C4-2B (cell line): ENCODE data around the gene EVC2.

Source experiments
- ZFX ChIP-seq: fragments of 450-650 bp; IDR thresholded peaks from 2 replicates; pipeline ENCODE4 v1.6.1; 2017
- TF ChIP-seq, protein P1 (sequence below): fragments of 450-650 bp; conservative IDR thresholded peaks from 2 replicates; pipeline ENCODE4 v1.5.1; 2017; ENCODE audit warnings: mild to moderate bottlenecking

DNA sequence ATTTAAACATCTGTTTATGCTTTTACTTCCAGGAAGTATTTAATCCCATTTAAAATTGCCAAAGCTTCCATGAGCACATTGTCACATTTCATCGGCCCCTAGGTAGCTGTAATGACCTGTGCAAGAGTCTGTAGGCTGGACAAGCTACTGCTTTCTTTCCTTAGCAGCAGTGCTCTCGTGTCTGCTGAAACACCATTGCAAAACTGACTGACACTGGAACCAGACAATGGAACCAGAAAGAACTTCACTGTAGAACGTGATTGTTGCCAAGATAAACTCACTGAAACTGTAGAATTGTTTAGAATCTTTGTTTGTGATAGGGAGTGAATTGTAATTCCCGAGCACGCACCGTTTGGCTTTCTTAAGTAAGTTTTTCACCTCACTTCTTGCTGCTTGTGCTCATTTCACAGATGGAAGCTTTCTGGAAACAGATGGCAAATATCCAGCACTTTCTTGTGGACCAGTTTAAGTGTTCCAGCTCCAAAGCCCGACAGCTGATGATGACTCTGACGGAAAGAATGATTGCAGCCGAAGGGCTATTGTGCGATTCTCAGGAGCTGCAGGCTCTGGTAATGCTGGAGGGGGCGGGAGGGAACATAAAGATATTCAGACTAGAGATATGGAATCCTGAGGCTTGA, 39.5 kb upstream of the EVC2 start:
- TF ChIP-seq, protein P1, sequence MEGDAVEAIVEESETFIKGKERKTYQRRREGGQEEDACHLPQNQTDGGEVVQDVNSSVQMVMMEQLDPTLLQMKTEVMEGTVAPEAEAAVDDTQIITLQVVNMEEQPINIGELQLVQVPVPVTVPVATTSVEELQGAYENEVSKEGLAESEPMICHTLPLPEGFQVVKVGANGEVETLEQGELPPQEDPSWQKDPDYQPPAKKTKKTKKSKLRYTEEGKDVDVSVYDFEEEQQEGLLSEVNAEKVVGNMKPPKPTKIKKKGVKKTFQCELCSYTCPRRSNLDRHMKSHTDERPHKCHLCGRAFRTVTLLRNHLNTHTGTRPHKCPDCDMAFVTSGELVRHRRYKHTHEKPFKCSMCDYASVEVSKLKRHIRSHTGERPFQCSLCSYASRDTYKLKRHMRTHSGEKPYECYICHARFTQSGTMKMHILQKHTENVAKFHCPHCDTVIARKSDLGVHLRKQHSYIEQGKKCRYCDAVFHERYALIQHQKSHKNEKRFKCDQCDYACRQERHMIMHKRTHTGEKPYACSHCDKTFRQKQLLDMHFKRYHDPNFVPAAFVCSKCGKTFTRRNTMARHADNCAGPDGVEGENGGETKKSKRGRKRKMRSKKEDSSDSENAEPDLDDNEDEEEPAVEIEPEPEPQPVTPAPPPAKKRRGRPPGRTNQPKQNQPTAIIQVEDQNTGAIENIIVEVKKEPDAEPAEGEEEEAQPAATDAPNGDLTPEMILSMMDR, result no peak
- no peak for TF ChIP-seq ZFX
